GM18508 (cell line): ENCODE results near the gene C15orf39.

ENCODE experiments used
- ATAC-seq: cut with Tn5 transposase; IDR thresholded peaks from one replicate; pipeline ENCODE4 v1.9.1; 2021; ENCODE audit warnings: moderate number of reproducible peaks; ENCODE audit not compliant: insufficient read depth, unreplicated experiment

Gene C15orf39

DNA sequence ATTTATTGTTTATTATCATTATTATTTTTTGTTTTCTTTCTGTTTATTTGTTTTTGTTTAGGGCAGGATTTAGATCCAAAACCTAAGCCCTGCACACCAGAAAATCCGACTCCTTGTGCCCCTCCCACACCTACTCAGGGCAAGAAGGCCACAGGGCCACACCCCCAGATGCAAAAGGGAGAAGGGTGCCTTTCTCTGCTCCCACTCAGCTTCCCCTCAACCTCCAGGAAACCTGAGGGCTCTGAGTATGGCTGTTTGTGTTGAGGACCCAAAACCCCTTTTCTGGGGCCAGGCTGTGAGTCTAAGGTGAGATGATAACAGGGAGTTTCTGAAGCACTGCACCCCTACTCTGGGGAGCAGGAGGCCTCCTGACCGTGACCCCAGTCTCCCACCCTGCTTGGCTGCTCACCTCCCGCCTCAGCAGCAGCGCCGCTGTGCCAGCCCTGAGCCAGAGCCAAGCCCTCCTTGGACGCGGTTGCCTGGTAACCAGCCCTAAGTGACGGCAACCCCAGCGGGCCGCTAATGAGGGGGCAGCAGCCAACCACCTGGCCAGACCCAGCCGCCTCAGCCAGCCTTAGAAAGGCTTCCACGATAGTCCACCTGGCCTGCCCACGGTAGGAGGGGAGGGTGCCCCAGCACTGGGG lies 6.4 kb upstream of the C15orf39 start:
- no peak for ATAC-seq

DNA sequence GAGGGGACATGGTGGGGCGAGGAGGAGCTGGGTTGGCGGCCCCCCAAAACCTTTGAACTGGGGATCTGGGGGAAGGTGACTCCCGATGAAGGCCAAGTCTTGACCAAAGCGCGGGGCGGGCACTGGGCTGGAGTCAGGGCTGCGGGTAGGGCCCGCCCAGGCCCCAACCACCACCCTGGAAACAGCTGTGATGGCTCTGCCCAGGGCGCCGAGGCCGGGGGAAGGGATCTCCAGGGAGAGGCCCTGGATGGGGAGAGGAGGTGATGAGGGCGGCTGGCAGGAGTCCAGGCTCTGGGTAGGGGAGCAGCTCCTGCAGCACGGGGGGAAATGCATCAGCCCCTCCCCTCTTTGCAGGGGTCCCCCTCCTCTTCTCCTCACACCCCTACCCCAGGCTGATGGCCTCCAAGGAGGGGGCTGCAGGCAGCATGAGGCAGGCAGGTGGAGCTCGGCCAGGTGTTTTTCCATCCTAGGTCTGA lies 5.9 kb upstream of the C15orf39 start:
- no peak for ATAC-seq

DNA sequence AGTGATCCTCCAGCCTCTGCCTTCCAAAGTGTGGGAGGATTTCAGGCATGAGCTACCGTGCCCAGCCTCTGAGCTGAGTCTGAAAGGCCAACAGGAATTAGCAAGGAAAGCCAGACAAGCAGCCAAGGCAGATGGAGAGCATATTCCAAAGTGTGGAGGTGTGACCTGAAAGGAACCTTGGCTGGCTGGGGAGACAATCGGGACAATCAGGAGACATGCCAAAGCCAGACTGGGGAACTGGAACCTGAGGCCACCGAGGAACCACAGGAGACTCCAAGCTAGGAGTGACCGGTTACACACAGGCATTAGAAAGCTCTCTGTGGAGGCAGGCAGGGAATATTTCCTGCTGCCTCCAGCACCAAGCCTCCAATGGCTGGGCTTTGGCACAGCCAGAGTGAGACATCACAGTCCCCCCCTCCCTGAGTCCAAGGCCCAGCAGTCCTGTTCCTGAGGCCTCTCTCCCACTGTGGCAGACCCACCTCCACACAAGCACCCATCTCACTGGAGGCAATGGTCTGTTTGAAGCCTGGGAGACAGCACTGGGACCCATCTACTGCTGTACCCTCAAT lies 4.5 kb upstream of the C15orf39 start:
- ATAC-seq, result no peak

DNA sequence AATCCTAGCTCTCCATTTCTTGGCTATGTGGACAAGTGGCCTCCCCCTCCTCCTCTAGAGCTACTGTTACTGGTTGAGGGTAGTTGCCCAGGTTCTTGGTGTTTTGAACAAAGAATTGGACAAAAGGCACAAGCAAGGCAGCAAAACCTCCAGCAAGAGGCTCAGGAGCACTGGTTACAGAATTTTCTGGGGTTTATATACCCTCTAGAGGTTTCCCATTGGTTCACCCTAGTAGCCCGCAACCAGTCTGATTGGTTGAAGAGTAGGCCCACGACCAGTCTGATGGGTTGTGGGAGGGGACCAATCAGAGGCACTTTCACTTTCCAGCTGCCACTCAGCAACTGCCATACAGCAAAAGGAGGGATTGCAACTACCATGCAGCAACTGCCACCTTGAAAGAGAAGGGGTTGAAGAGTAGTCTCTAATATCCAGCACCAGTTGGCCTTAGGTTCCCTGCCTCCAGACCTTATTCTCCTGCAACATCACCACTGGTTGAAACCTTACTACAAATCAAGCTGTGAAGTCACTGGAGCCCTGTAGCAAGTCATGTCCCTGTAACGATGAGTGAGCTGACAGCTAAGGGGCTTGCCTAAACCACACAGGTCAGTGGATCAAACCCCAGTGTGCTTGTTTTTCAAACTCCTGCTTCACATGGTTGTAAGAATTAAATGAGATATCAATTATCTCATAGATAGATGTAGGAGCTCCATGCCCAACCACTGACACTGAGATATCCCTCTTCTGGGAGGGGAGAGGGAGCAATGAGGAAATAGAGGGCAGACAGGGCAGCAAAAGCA lies 2.9 kb upstream of the C15orf39 start:
- no peak for ATAC-seq

DNA sequence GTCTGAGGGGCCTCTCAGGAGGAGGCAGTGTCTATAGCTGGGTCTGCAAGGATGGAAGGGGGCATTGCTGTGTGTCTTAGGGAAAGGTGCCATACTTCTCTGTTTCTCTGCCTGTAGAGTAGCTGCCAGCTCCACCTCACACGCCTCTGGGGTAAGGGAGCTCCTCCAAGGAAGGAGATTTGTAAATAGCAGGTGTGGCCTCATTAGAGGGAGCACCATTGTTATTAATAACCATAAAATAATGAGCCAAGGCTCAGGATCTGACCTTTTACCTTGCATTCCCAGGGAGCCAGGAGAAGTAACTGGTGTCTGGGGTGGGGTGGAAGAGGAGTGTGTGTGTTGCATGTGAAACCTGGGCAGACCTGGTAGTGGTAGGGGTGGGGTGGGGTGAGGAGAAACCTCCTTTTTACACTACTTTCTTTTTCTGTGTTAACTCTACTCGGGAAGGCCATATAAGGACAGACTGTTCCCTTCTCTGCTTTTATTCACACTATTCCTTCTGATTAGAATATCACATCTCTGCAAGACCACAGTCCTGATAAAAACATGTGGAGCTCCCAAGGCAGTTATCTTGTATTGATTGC lies 2.2 kb upstream of the C15orf39 start:
- no peak for ATAC-seq

DNA sequence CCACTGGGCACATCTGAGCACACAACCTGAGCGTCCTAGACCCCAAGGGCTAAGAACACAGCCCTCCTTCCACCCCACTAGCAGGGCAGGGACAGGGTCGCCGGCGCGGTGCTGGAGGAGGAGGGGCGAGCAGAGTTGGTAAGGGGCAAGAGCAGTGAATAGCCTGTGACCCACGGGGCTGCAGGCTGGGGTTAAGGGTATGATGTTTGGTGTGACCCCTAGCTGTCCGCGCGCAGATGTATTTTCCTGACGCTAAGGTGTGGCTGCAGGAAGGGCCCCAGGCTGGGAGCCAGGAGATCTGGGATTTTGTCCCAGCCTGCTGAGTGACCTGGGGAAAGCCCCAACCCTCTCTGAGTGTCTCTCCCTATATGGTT lies 1.3 kb upstream of the C15orf39 start:
- no peak for ATAC-seq

DNA sequence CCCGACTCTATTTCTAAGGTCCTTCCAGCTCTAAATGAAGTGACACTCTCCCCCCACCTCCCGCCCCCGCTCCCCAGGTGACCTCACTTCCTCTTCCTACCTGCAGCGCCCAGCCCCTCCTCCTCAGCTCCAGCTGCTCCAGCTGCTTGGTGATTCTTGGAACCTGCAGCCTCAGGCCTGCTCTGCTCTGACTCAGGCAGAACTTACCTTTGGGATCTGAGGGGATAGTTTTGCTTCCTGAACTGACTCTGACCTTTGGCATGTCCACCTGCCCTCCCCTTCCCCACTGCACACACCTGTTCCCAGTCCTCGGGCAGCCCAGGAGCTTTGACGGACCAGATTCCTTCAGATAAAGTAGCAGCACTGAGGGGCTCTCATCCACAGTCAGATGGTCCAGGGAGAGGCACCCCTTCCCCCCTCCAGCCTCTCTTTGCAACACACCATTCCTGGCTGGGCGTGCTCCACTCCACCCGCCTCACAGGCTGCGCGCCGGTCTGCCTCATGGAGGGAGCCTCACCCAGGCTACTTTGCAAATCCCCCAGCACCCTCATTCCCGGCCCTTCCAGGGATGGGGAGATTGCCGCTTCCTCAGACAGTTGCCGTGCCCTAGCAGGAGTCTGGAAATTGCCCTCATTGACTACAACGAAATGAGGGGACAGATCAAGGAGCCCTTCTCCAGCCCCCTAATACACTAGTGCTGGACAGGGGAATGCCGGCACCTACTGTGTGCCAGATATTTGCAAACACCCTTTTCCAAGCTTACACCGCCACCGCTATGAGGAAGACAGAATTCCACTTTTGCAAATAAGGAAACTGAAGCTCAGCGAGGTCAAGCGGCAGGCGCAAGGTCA lies 692 bp upstream of the C15orf39 start:
- ATAC-seq, result no peak

DNA sequence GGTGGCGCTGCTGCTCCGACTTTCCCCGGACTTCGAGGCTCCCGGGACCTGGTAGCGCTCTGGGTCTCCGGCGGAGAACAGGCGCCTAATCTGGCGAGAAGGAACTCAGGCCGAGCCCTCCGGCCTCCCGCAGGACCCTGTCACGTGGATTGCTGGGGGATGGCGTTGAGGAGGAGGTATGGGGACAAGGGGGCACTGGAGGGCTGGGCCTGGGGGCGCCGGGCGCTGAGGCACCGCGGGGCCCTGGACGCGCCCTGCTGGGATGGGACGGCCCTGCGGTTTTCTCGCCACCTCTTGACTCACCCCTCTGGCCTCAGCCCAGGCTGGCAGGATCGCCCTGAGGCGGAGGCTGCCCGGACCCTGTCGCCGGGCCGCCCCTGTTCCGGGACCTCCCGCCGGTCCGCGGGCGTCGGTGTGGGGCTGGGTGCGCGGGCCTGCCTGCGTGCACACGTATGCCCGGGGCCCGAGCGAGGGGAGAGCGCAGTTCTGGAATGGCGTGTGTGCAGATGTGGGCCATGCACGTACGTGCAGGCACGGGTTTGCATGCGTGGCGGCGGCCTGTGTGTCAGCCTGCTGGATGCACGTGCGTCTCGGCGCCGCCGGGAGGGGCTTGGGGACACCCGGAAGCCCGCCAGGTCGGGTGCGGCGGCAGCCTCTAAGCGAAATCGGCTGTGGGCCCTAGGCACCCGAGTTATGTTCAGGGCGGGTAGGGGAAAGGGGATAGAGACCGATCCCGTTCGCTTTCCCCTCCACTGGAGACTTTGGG lies 752 bp downstream of the C15orf39 start:
- no peak for ATAC-seq

DNA sequence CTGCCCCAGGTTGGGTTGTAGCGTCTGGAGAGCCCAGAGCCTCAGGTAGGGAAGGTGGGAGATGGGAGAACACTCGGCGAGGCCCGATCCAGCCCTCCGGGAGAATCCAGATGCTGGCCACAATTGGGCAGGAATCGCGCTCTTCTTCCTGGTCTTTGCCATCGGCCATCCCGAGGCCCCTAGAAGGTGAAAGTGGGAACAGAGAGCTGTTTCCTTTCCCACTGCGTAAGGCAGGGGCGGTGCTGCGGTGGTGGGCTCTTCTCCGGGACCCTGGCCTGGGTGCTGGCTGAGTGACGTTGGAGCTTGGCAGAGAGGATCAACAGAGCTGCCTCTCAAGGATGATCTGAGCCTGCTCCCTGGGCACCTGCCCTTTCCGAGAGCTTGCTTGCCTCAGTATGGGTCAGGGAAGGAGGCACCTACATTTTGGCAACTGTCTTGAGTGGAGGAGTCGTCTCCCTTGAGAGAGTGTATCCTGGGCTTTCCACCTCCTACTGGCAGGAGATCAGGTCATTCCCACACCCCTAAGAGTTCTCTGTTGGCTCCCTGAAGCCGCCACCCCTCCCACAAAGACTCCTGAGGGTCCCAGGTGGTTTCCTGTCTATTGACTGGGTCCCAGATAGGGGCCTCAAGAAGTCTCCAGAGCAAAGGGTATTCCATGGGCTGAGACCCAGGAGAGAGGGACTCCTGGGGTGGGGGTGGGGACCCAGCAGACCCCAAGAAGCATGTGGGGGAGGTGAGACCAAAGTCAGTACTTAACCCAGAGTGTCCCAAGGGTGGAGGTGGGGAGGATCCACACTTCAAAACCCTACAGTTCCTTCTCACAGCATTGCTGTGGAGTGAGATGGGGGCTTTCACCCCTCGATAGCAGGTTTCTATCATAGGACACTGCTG lies 1.6 kb downstream of the C15orf39 start:
- ATAC-seq, result no peak

DNA sequence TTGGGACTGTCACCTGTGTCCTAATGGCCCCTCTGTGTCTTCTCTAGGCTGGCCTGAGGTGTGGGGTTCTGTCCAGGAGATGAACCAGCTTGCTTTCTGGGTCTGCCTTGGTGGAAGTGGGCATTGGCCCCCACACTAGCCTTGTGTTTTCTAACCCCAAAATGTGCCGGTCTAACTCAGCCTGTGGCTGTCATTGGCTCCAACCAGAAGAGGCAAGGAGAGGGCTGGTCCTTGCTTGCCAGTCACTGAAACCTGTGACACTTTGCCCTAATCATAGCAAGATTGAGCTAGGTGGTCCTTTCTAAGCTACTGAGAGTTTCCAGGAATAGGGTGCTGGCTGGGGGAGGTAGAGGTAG lies 2.2 kb downstream of the C15orf39 start:
- ATAC-seq, result no peak

DNA sequence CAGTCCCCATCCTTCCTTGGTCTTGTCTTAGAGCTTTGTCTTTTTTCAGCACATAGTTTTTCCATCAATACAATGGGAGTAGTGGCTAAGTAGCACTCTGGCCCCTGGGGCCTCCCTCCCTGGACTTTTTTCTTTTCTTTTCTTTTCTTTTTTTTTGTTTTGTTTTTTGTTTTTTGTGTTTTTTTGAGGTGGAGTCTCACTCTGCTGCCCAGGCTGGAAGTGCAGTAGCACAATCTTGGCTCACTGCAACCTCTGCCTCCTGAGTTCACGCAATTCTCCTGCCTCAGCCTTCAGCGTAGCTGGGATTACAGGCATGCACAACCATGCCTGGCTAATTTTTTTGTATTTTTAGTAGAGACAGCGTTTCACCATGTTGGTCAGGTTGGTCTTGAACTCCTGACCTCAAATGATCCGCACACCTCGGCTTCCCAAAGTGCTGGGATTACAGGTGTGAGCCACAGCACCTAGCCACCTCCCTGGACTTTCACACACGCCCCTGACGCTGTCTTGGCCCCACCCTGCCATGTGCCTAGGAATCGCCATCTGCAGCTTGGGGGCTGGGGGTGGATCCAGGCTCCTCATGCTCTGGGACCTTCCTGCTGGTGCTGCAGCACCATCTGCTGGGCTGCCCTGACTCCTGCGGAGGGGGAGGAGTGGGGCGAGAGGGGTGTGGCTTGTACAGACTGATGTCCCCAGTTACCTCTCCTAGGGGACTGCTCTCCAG lies 2.8 kb downstream of the C15orf39 start:
- ATAC-seq, result no peak

DNA sequence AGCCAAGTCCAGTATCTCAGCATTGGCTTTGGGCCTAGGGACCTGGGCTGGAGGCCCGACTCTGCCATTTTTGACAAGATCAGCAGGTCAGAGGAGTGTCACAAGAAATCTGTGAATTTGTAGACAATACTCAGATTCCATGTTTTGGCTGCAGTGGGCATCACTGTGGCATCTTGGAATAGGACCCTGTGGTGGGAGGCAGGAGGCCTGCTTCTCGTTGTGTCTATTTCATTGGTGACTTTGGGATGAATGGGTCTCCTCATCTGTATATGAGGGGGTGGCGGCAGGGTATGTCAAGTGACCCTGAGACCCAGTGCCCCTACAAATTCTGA lies 3.3 kb downstream of the C15orf39 start:
- no peak for ATAC-seq

DNA sequence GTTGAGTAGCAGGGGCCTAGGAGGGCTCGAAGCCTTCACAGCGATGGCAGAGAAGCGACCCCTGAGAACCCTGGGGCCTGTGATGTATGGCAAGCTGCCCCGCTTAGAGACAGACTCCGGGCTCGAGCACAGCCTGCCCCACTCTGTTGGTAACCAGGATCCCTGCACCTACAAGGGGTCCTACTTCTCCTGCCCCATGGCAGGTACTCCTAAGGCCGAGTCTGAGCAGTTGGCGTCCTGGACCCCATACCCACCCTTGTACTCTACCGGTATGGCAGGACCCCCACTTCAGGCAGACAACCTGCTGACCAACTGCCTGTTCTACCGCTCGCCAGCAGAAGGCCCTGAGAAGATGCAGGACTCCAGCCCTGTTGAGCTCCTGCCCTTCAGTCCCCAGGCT lies 4.3 kb downstream of the C15orf39 start:
- ATAC-seq, result no peak

DNA sequence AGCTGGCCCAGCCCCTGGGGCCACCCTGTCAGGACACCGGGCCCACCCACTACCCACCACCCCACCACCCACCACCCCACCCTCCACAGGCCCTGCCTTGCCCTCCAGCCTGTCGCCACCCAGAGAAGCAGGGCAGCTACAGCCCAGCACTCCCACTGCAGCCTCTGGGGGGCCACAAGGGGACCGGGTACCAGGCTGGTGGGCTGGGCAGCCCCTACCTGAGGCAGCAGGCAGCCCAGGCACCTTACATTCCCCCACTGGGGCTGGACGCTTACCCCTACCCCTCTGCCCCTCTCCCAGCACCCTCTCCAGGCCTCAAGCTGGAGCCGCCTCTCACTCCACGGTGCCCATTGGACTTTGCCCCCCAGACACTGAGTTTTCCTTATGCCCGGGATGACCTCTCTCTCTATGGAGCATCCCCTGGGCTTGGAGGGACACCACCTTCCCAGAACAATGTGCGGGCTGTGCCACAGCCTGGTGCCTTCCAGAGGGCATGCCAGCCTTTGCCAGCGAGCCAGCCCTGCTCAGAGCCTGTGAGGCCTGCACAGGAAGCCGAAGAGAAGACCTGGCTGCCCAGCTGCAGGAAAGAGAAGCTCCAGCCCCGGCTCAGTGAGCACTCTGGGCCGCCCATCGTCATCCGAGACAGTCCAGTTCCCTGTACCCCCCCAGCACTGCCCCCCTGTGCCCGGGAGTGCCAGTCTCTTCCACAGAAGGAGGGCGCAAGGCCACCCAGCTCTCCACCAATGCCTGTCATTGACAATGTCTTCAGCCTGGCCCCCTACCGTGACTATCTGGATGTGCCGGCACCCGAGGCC lies 5.3 kb downstream of the C15orf39 start:
- ATAC-seq, result no peak

DNA sequence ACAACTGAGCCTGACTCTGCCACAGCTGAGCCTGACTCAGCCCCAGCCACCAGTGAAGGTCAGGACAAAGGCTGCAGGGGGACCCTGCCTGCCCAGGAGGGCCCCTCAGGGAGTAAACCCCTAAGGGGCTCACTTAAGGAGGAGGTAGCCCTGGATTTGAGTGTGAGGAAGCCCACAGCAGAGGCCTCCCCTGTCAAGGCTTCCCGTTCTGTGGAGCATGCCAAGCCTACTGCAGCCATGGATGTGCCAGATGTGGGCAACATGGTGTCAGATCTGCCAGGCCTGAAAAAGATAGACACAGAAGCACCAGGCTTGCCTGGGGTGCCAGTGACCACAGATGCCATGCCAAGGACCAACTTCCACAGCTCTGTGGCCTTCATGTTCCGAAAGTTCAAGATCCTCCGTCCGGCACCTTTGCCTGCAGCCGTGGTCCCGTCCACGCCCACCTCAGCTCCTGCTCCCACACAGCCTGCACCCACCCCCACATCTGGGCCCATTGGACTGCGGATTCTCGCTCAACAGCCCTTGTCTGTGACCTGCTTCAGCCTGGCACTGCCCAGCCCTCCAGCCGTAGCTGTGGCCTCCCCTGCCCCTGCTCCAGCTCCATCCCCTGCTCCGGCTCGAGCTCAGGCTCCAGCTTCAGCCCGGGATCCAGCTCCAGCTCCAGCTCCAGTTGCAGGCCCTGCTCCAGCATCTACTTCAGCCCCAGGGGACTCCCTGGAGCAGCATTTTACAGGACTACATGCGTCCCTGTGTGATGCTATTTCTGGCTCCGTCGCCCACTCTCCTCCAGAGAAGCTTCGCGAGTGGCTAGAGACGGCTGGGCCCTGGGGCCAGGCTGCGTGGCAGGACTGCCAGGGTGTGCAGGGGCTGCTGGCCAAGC lies 6.2 kb downstream of the C15orf39 start:
- ATAC-seq, result no peak

DNA sequence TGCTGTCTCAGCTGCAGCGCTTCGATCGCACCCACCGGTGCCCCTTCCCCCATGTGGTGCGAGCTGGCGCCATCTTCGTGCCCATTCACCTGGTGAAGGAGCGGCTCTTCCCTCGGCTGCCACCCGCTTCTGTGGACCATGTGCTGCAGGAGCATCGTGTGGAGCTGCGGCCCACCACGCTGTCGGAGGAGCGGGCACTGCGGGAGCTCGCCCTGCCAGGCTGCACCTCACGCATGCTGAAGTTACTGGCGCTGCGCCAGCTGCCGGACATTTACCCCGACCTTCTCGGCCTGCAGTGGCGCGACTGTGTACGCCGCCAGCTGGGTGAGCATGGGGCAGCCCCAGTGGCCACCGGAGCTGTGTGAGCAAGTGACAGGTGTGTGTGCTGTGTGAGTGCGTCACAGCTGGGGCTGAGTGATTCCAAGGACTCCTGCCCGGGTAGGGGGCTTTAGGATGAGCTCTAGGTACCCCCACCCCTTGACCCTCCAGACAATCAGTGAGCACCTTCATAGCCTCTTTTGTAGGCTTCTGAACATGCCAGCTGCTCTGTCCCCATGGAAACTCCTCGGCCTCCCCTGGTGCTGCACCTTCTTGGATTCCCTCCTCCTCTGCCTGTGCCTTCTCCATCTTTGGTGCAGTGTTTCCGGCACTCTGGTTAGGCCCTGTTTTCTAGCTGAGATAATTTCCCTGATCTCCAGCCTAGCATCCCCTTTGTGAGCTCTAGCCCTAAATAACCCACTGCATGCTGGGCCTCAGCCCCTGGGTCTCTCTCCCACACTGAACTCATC lies 7.0 kb downstream of the C15orf39 start:
- ATAC-seq, result no peak
